Suprapubic skin (tissue), 3 donors: ENCODE measurements around the gene B3GALT4.

Experiments
- POLR2AphosphoS5 ChIP-seq, 3 donors: sonication (generic); formaldehyde crosslinking; IDR thresholded peaks; one replicate each; pipeline ENCODE4 v1.6.1; 2017; ENCODE audit warnings: antibody characterized with exemption in 3 of 3
- TF ChIP-seq, protein P1 (sequence below), 2 donors: fragments of 200-600 bp in 1 of 2; fragments of 450-650 bp in 1 of 2; sonication (generic) in 1 of 2; IDR thresholded peaks; one replicate each; pipeline ENCODE4 v1.5.1; 2016 to 2019; ENCODE audit warnings: antibody characterized with exemption in 2 of 2, mild to moderate bottlenecking in 1 of 2, moderate library complexity in 1 of 2

DNA sequence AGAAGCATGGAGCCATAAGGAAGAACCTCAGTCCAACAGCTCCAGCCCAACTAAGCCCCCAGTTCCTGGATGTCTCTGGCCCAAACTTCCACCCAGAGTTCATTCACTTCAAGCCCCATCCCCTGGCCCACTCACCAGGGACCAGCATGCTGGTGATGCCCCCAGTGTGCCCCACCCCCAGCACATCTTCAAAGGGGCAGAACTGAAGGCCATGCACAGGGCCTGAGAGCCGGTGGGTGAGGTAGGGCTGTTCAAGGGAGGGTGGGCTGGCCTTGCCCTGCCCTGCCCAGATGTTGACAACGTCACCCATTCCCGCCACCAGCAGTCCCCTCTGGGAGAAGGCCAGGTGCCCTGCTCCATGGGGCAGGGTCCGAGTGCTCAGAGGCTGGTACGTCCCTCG lies 3.6 kb downstream of the B3GALT4 start:
- TF ChIP-seq, protein P1, sequence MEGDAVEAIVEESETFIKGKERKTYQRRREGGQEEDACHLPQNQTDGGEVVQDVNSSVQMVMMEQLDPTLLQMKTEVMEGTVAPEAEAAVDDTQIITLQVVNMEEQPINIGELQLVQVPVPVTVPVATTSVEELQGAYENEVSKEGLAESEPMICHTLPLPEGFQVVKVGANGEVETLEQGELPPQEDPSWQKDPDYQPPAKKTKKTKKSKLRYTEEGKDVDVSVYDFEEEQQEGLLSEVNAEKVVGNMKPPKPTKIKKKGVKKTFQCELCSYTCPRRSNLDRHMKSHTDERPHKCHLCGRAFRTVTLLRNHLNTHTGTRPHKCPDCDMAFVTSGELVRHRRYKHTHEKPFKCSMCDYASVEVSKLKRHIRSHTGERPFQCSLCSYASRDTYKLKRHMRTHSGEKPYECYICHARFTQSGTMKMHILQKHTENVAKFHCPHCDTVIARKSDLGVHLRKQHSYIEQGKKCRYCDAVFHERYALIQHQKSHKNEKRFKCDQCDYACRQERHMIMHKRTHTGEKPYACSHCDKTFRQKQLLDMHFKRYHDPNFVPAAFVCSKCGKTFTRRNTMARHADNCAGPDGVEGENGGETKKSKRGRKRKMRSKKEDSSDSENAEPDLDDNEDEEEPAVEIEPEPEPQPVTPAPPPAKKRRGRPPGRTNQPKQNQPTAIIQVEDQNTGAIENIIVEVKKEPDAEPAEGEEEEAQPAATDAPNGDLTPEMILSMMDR (IDR thresholded peaks at IDR 0.05): no peak
- no peak for TF ChIP-seq POLR2AphosphoS5 (IDR thresholded peaks at IDR 0.05)
